ENCODE data around the gene ITPR3.
A peak's percentile ranks its signal among the peaks of the same experiment; 100 is the strongest.
"Not testable (repeated sequence)": the region's sequence is repeated elsewhere in the genome, so short reads cannot be mapped to it uniquely, and the experiment has no call there.

ITPR3 gene

DNA sequence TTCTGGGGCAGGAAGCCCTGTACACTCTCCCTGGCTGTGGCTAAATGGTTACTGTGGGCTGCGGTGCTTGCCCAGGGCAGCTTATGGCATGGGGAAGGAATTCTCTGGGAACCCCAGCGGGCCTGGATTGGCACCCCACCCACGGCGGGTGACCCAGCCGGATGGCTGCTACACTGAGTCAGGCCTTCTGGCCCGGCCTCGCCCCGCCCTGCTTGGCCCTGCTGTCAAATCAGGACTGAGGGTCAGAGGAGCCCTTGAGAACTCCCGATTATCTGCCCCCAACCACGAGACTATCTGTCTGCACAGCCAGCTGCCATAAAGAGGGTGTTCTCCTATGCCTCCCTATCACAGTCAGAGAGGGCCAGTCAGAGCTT lies 7.3 kb upstream of the ITPR3 start:
- DNase-seq (ENCODE audit: low read depth in 2 of 2), result no peak

- DNase-seq (ENCODE audit: low read depth in 2 of 2), result no peak
Observed at GRCh38 chr6:33616113-33616512, 5.0 kb upstream of the ITPR3 start.

- DNase-seq (ENCODE audit: low read depth in 2 of 2), result no peak
Observed at GRCh38 chr6:33616913-33617312, 4.2 kb upstream of the ITPR3 start.

- DNase-seq (ENCODE audit: low read depth in 2 of 2), result no peak
Observed at GRCh38 chr6:33619166-33619840, 1.8 kb upstream of the ITPR3 start.

DNA sequence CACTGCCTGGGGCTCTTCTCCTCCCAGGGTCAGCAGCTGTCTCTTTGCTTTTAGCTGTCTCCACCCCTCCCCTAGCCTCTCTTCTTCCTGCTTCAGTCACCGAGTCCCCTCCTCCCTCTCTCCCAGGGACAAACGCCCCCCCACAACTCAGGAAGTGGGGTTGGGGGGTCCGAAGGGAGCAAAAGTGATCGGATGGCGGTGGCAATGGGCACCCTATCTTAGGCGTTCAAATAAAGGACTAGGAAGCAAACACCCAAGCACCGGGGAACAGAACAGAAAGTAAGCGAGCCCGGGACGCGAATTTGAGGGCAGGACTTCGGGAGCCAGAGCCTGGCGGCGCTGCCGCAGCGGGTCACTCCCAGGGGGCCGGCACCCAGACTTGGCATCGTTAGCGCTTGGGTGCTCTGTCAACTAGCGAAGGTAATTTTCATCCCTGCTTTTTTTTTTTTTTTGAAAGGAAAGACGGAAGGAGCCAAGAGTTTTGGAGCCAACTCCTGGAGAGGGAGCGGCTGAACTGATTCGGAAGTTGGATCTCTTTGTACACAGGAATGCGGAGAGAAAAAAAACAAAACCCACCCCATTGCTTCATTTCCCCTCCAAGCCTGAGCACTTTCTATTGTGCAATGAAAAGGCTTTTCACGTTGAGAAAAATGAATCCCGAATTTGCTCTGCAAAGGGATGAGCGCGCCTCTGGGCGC lies 815 bp upstream of the ITPR3 start:
- no peak for DNase-seq (ENCODE audit: low read depth in 2 of 2)

GRCh38 chr6:33621711-33622388 lies 728 bp downstream of the ITPR3 start:
- peak in 1 of 2 donors; percentile 32 for DNase-seq (ENCODE audit: low read depth in 2 of 2)

- no peak for DNase-seq (ENCODE audit: low read depth in 2 of 2)
Observed at GRCh38 chr6:33622456-33623431, 1.6 kb downstream of the ITPR3 start.

GRCh38 chr6:33623895-33624381 lies 2.8 kb downstream of the ITPR3 start:
- DNase-seq (ENCODE audit: low read depth in 2 of 2), result no peak

- DNase-seq (ENCODE audit: low read depth in 2 of 2), result no peak
Observed at GRCh38 chr6:33624856-33625255, 3.7 kb downstream of the ITPR3 start.

GRCh38 chr6:33627876-33628275 lies 6.8 kb downstream of the ITPR3 start:
- DNase-seq (ENCODE audit: low read depth in 2 of 2), result no peak

DNA sequence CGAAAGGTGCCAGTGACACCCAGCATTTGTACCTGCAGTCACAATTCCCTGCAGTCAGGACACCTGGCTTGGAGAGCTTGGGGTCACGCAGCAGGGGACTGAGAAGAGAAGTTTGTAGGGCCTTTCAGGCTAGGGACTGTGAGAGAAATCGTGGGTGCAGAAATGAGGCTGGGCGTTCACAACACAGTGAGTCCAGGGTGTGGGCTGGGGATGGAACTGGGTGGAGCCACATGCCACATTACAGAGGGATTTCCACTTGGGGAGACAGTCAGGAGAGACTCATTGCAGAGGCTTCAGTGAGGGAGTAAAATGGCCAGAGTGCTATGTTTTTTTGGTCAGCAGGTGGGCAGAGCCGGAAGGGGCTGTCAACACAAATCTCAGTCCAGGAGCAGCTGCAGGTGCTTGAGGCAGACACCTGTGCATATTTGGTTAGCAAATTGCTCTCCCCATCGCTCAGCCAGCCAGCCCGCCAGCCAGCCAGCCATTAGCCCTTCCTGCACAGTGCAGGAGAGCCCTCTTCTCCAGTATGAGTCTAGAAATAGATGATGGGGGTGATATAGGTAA lies 7.4 kb downstream of the ITPR3 start:
- no peak for DNase-seq (ENCODE audit: low read depth in 2 of 2)

GRCh38 chr6:33630014-33630413 lies 8.9 kb downstream of the ITPR3 start:
- no peak for DNase-seq (ENCODE audit: low read depth in 2 of 2)

- DNase-seq (ENCODE audit: low read depth in 2 of 2), result not testable (repeated sequence)
Observed at GRCh38 chr6:33631521-33631920, 10.4 kb downstream of the ITPR3 start.

DNA sequence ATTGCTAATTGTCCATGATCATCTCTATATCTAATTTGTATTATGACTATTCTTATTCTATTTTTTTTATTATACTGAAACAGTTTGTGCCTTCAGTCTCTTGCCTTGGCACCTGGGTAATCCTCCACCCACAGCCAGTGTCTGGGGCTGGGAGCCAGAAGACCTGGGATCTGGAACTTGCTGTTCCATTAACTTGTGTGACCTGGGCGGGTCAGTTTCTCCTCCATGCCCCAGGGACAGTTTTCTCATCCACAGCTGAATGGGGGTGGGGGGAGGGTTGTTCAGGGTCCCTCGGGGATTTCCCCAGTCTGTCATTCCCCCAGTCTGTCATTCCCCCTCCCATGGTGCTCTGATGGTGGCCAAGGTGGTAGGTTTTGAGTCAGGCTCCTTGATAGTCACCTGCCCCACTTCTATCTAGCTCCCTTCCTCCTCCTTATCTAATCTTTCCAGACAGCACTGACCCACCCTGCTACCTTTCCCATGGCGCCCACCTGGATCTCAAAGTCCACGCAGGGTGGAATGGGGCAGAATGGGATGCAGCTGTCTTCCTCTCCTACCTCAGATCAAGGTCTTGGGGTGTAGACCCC lies 10.9 kb downstream of the ITPR3 start:
- no peak for DNase-seq (ENCODE audit: low read depth in 2 of 2)

- peak in 1 of 2 donors; percentile 42 for DNase-seq (ENCODE audit: low read depth in 2 of 2)
Observed at GRCh38 chr6:33632558-33633039, 11.5 kb downstream of the ITPR3 start.

GRCh38 chr6:33633084-33633461 lies 12.0 kb downstream of the ITPR3 start:
- DNase-seq (ENCODE audit: low read depth in 2 of 2), result no peak

- DNase-seq (ENCODE audit: low read depth in 2 of 2), result peak; percentile 29 to 54
Observed at GRCh38 chr6:33633462-33634158, 12.5 kb downstream of the ITPR3 start.

GRCh38 chr6:33634161-33634727 lies 13.1 kb downstream of the ITPR3 start:
- DNase-seq (ENCODE audit: low read depth in 2 of 2), result no peak

- DNase-seq (ENCODE audit: low read depth in 2 of 2), result no peak
Observed at GRCh38 chr6:33634946-33635345, 13.8 kb downstream of the ITPR3 start.

DNA sequence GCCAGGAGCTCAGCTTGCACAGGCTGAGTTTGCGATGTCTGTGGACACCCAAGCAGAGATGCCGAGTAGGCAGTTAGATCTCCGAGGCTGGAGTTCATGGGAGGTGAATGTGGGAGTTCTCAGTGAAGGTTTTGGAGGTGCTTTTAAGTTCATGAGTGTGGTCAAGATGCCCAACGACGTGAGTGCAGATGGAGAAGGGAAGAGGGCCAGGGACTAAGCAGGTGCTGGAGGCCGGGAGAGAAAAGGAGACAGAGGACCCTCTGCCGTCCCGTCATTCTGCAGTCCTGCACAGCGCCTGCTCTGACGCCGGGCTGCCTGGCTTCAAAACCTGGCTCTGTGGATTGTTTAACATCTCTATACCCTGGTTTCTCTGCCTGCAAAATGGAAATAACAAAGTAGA lies 15.5 kb downstream of the ITPR3 start:
- no peak for DNase-seq (ENCODE audit: low read depth in 2 of 2)

All from stimulated activated CD8-positive, alpha-beta memory T cell treated with anti-CD3 and anti-CD28 coated beads, Interleukin-2, amount 100 ng/mL, for 48 hours (primary cell).